SIG-M5 (cell line): ENCODE results near the gene ADCY5.

Experiments
- DNase-seq: peaks from one replicate; lab custom pipeline; 2025; lab: John Stamatoyannopoulos, UW

ADCY5 gene

DNA sequence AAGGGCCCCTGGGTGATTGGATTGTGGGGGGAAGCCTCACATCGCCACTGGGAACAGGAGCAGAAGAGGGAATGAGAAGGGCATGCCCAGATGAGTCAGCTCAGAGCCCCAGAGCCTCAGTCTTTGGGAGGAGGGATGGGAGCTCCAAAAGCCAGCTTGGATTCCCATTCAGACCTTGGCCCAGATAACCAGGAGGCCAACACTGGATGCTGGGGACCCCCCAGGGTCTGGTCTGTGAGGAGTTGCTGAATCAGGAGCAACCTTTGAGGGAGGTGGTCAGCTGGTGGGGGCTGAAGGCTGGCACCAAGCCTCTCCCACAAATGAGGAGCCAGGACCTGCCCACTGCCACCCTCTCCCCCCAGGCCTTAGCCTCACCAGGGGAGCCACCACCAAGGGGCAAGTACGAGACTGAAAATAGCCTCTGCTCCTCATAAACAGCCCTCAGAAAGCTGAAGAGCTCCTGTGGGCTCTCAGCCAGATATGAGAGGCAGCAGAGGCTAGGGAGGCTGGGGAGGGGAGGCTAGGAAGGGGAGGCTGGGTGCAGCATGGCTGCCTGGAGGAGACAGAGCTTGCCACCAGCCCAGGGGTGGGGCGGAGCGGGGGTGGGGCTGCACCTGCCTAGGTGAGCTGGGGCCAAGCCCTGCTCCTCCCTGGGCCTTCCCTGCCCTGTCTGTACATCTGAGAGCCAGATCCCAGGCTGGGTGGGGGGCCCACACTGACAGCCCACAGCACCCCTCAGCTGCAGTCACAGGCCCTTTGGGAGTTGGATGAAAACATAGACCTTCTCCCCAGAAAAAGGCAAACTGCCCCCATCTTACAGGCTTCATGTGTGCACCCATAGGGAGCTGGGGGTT is 147.3 kb downstream of the ADCY5 start:
- DNase-seq: no peak

DNA sequence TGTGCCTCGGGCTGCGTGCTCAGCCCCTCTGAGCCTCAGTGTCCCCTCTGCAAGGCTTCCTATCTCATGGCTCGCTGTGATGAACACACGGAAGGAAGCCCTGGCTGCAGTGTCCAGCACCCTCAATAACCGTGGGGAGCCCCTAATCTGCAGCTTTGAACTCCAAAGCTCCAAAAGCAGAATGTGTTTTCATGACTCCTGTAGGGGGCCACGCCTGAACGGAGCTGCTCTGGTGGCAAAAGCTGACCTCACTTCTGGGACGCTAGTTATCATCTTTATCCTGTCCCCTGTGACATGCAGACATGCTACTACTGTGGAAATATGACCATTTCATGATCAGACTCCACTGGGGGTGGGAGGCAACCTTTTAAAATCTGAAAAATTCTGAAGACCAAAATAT is 148.3 kb downstream of the ADCY5 start:
- no peak for DNase-seq

DNA sequence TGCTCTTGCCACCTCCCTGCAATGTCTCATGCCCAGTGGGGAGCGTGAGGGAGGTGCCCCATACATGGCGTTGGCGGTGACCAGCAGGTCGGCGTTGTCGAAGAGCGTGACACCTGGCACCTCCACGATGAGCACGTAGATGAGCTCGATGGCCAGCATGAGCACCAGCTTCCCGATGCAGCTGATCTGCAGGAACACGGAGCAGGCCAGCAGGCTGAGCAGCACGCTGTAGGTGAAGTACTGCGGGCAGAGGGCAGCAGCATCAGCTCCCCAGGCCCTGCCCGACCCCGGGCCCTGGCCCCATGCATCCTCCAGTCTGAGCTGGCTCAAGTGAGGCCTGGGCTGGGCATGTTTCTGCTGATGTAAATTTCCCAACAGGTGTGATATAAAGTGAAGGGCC is 148.8 kb downstream of the ADCY5 start:
- DNase-seq: no peak

DNA sequence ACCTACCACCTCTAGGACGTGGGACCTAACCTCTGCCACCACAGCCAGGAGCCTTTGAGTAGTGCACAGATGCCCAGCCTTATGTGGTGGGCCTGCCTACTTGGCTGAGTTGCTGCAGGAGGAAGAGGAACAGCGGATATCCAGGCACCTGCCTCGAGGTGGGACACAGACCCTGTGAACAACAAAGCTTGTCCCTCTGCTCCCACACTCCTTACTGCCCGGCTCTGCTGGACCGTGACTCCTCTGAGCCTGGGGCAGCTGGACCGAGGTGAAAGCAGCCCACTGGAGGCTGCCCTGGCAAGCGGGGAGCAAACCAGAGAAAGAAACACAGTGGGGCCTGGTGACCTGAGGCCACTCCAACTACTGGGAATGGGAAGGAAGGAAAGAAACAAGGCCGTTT is 149.3 kb downstream of the ADCY5 start:
- no peak for DNase-seq

DNA sequence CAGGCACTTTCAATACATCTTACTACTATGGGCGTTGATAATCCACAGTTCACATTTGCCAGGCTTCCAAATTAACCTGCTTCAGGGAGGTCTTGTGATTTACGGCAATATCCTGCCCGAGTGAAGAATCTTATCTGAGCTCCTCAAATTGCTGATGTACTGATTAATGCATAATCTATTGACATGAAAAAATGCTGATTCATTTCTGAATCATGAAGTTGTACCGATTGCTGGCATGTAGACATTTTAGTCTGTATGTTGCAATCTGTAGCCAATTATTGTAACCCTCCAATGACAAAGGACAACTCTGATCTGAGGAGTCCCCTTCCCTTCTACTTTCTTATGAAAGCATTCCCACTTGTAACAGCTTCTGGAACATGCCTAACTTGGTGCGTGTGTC is 150.0 kb downstream of the ADCY5 start:
- no peak for DNase-seq

DNA sequence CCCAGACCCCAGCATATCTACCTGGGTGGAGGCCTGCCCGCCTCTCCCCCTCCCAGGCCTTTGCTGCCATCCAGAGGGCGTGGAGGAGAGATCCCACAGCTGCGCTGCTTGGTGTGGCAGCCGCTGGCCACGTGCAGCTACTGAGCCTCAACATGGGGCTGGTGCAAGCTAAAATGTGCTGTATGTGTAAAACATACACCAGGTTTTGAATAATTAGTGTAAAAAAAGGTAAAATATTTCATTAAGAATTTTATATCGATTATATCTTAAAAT is 151.3 kb downstream of the ADCY5 start:
- DNase-seq: no peak

DNA sequence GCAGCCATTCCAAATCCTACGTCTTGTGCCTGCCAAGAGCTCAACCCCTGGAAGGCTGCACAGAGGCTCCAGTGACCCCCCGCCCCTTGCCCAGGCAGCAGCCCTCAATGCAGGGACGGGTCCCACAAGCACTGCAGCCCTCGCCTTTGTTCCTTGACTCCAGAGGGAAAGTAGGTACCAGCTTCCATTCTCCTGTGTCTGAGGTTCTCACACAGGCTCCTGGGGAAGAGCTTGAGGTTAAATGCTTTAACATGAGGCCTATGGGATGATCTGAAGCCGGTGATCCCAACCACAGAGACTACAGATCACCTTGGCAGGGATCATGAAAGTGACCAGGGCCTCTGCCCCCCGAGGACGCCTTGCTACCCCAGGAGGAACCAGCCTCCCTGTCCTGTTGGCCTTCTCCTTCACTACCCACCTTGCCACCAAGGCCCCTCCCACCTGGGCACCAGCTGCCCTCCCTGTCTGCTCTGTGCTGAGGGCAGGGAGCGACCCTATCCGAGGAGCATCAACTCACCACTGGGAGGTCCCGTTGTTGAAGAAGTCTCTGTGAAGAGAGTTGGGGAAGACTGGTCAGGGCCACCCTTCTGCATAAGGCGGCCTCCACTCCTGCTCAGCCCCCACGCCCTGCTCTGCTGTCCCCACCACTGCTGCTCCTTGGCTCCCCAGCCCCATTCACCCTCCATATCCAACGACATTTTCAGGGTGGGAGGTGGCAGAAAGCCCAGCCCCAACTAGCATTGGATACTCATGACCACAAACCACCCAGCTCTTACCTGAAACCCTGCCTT is 151.9 kb downstream of the ADCY5 start:
- no peak for DNase-seq

DNA sequence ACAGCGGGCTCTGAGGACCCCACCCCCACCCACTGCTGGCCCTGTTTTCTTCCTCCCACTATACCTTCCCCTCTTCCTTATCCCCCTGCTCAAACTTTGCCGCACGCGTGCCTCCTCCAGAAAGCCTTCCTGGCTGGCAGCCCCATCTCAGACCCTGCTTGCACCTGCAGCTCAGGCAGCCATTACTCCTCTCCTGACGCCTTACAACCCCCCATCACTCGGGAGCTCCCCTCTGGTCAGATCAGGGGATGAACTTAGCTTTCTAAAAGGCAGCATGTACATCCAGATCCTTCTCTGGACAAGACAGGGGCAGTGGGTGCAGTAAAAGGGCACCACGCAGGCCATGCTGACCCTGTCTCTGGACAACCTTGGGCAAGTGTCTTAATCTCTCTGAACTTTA is 152.6 kb downstream of the ADCY5 start:
- DNase-seq: no peak

DNA sequence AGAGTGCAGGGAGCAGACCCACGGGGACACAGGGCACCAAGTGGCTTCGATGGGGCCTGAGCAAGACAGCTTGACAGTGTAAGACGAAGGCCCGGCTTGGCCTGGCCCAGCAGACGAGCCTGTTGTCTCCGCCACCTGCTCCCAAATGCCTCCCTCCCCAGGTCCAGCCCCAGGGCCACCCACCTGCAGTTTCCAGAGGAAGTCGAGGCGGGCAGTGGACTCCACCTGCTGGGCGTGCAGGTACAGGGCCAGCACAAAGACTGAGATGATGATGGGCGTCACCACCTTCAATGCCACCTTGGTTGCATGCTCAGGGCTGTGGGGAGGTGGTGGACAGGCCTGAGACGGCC is 153.0 kb downstream of the ADCY5 start:
- DNase-seq: no peak

DNA sequence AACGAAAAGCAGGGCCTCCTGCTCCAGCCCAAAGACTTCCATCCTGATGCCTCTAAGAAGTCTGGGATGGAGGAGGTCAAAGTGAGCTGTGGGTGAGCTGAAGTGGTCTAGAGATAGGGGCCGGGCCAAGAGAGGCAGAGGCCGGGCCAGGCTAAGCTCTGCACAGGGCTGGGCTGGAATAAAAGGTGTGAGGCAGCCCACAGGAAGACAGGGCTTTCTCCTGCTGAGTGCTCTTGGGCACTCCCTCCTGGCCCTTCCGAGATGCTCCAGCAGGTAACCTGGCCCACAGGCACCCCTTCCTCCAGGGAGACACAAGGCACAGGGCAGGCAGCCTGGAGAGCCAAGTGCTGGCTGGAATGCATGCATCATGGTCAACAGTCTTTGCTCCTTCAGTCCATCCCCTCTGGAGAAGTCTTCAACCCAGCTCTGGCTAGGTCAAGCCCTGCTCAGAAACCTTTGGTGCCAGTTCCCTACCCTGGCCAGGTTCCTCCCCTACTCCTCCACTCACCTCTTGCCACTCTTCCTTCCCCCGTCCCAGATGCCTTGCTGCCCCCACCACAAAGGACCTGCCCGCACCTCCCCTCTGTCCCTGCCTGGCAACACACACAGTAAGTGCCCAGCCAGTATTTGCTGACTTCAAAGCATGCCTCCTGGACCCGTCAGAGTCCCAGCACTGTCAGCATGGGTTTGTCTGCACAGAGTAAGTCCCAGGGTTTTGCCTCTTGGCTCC is 153.6 kb downstream of the ADCY5 start:
- no peak for DNase-seq

DNA sequence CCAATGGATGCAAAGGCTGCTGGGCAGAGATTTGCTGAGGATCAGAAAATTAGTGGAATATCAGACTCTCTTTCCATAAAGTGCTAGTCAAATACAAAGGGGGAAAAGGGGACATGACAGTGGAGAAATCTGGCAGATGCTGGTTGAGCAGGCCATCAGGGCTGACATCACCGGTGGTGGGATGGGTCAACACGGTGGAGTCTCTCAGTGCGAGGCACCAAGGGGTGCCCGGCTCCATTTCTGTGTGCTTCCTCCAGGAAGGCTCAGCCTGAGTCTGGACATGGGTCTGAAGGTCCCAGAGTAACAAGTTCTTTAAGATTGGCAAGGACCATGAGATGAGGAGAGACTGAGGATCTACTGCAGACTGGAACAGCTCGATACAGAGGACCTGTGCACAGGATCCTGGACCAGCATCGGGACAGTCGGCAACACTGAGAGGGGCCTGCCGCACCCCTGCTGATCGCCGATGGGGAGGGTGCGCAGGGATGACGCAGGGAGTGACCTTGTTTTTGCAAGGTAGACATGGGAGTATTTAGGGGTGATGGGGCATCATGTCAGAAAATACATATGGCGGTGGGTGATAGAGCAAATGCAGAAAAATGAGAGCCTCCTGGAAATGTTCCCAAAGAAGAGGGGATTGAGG is 154.5 kb downstream of the ADCY5 start:
- no peak for DNase-seq

DNA sequence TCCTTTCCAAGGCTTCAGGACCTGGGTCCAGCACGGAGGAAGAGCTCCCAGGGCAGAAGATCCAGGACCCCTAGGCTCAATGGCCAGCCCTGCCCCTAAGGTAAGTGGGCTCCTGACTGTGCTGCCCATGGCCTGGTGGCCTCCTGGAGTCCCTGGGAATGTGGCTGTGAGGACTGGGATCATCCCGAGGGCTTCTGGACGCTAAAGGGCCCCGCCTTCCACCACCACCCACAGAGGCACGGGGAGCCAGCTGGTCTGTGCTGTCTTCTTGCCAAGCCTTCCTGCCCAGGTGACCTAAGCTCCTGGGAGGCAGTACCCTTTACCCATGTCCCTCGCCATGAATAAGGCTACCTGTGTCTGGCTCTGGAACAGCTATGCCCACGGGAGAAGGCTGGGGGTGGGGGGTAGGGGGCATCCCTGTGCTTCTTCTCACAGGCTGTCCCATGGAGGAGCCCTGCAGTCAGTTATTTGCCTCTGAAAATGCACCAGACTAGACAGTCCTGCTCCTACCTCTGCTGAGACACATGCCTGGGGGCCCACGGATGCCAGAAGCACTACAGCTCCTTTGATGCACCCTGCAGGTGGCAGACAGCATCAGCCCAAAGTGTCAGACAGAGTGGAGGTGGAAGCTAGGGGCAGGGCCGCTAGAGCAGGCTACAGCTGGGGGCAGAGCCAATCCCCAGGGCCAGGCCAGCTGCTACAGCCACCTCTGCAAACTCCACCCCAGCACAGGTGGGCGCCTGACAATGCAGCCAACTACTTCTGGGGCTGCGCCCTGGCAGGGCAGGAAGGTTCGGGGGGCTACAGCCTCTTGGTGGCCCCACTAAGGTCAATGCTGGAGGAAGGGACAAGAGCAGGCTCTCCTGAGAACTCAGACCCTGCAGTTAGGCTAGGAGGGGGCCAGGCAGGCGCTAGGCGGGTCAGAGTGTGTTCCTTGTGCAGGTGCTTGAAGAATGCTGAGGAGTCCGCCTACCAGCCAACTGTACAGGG is 156.3 kb downstream of the ADCY5 start:
- DNase-seq: no peak

DNA sequence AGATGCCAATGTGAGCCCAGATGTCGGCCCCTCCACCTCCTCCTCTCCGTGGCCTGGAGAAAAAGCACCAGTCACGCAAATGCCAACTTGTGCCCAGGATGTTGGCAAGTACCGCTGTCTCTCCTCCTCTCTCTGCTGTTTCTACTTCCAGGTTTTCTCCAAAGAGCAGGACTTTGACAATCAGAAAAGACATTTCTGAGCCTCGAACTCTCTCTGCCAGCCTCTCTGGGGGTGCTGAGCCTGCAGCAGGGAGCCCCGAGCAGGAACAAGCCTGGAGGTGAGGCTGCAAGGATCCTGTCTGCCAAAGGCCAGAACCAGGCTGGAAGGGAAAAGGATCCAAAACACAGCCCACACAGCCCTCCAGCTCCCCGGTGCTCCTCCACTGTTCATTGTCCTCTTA is 157.5 kb downstream of the ADCY5 start:
- no peak for DNase-seq

DNA sequence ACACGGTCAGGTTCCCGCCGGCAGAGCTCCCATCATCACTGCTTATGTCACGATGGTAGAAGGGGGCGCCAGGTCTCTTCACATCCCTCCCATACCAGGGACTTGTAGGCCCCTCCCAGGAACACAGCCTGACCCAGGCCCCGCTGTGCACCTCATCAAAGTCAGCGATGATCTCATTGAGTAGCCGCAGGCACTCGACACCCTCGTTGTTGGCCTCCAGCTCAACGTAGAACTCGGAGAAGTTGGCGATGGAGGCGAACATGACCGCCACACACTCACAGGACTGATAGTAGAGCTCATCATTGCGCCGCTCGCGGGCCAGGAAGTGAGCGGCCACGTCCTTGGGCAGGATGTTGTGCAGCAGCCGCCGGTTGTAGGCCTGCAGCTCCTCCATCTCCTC is 157.9 kb downstream of the ADCY5 start:
- no peak for DNase-seq

DNA sequence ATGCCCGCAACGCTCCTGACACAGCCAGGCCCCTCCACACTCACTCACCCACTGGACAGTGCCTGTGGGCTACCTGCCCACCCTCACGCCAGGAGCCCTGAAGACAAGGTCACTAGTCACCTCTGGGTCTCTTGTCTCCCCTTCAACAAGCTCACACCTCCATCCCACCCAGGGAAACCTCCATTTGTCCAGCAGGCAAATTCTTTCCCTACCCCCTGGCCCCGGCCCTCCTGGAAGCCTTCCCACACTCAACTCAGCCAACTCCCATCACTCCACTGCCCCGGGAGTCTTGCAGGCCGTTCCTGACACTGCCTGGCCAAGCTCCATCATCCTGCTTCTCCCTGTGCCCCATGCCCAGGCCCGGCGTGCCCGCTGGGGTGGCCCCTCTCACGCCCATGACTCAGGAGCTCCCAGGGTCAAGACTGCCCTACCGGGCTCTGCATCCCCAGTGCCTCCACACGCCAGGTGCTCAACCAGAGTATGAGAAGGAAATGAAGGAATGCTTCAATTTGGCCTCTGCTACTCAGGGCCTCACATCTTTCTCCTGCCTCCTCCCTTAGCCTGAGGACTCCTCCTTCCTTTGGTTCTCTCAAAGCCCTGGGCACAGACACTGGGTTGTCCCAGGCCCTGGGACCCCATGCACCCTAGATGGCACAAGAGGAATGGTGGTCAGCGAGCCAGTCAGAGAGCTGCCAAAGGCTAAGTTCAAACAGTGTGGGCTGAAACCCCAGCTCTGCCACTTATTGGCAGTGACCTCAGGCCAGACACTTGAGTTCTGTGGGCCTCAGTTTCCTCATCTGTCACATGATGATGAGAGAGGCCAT is 158.6 kb downstream of the ADCY5 start:
- DNase-seq: no peak

DNA sequence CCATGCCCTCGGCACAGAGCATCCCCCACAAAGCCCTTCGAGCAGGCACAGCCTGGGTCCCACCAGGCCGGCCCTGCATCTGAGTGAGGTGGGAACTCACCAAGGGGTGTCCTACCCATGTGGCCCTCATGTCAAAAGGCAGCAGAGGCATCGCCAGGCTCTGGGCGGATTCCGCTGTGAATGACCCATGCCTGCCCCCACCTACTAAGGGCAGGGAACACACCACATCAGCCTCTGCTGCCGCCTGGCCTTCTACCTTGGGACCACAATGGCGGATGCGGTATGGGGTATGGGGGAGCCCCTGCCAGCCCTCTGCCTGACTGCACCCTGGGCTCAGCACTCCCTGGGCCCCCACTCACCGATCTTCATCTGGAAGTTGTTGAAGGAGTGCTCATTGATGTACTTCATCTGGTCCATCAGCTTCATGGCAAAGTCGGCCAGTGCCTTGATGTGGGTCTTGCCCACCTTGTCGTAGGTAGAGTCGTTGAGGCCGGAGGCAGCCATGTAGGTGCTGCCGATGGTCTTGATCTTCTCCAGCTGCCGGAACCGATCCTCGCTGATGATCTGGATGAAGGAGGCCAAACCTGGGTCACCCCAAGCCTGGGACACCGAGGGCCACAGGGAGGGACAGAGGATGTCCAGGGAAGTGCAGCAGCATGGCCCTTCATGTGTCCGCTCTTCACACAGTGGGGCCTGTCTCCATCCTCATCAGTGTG is 159.3 kb downstream of the ADCY5 start:
- no peak for DNase-seq

DNA sequence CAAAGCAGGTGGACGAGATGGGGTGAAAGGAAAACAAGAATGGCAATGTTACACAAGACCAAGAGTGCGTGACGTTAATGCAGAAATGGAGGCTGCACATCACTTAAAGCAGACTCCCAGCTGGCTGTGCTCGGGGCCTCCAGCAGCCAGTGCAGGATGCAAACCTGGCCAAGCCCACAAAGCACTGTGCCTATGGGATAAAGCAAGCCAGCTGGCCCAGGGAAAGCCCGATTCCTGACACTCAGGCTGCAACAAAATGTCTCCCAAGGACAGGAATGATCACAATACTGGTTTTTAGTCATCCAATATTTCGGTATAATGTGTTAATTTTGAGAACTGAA is 161.0 kb downstream of the ADCY5 start:
- no peak for DNase-seq

DNA sequence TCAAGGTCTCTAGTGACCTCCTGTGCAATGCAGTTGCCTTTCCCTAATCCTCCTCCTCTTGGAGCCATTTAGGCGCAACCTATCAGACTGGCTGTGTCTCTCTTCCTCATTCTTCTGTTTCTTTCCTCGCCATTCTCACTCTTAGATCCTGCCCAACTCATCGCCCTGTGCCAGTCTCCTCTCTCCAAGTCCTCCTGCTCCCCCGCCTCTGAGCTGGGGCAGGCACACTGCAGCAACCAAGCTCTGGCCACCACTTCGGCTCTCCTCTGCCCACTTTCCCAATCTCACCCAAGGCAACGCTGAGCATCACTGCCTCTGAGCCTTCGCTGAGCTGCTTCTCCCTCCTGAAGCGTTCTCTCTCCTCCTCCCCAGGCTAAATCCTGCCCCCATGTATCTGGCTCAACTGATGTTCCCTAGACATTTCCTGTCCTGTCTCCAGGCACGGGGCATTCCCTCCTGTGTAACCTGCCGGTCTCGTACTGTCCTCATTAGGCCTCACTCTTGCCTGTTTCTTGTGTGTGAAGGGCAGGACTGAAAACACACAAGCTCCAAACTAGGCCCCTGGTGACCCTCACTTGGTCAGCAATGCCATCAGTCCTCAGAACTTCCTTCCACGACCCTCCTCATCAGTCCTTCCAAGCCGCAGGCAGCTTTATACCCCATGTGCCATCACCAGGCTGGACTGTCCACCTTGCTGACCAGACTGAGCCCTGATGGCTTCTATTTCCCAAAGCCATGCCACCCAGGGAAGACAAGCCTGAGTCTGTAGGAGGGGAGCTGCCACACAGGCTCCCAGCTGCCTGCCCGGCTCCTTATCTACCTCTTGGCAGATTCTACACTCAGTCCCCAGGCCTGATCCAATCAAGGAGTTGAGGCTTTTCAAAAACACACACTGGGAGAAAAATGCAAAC is 161.6 kb downstream of the ADCY5 start:
- DNase-seq: no peak
